CD4-positive, alpha-beta T cell treated with Interleukin-17A for 4 hours (primary cell): Measurements from ENCODE around the gene ATG10.
A peak's percentile ranks its signal among the peaks of the same experiment; 100 is the strongest.
"Not testable (repeated sequence)": the region's sequence is repeated elsewhere in the genome, so short reads cannot be mapped to it uniquely, and the experiment has no call there.

Source experiments
- DNase-seq: peaks from one replicate; pipeline ENCODE4 v3.0.0-alpha.2; 2020; ENCODE audit warnings: mixed read lengths

Gene ATG10

GRCh38 chr5:82244854-82245635 is 273.2 kb downstream of the ATG10 start:
- no peak for DNase-seq

- DNase-seq = no peak
Observed at GRCh38 chr5:82246960-82247574, 275.2 kb downstream of the ATG10 start.

- DNase-seq = no peak
Observed at GRCh38 chr5:82252744-82253143, 280.9 kb downstream of the ATG10 start.

GRCh38 chr5:82255844-82256243 is 284.0 kb downstream of the ATG10 start:
- DNase-seq = no peak

GRCh38 chr5:82257247-82257646 is 285.4 kb downstream of the ATG10 start:
- DNase-seq = no peak

GRCh38 chr5:82257729-82258128 is 285.9 kb downstream of the ATG10 start:
- no peak for DNase-seq

- DNase-seq = no peak
Observed at GRCh38 chr5:82259172-82259800, 287.5 kb downstream of the ATG10 start.

GRCh38 chr5:82265047-82265446 is 293.2 kb downstream of the ATG10 start:
- DNase-seq = no peak

GRCh38 chr5:82267297-82267933 is 295.6 kb downstream of the ATG10 start:
- DNase-seq = not testable (repeated sequence)

- not testable (repeated sequence) for DNase-seq
Observed at GRCh38 chr5:82269363-82269762, 297.5 kb downstream of the ATG10 start.

- not testable (repeated sequence) for DNase-seq
Observed at GRCh38 chr5:82272571-82273356, 300.9 kb downstream of the ATG10 start.

GRCh38 chr5:82273426-82273825 is 301.6 kb downstream of the ATG10 start:
- not testable (repeated sequence) for DNase-seq

- DNase-seq = no peak
Observed at GRCh38 chr5:82274343-82275211, 302.8 kb downstream of the ATG10 start.

GRCh38 chr5:82275216-82275664 is 303.4 kb downstream of the ATG10 start:
- DNase-seq = no peak

- DNase-seq = no peak
Observed at GRCh38 chr5:82276800-82277612, 305.2 kb downstream of the ATG10 start.

GRCh38 chr5:82277613-82277986 is 305.8 kb downstream of the ATG10 start:
- DNase-seq = no peak

GRCh38 chr5:82277987-82278710 is 306.3 kb downstream of the ATG10 start, which contains the start of gene RPS23:
Gene RPS23, minus strand, starts transcription at chr5:82278354. Its CDS starts 31 bp downstream, at chr5:82278323.
- DNase-seq = peak; percentile 90

GRCh38 chr5:82278711-82279370 is 307.0 kb downstream of the ATG10 start:
- no peak for DNase-seq

- DNase-seq = no peak
Observed at GRCh38 chr5:82283893-82284292, 312.1 kb downstream of the ATG10 start.
